ENCODE results near the gene PCGF1.

PCGF1 gene

GRCh38 chr2:74507145-74507925 lies at the start of gene PCGF1:
TSS of gene PCGF1 (minus strand) at chr2:74507695. CDS start at chr2:74507668, 27 bp downstream.
- DNase-seq, result peak; percentile 100

GRCh38 chr2:74556831-74557370 lies 49.4 kb upstream of the PCGF1 start:
- DNase-seq, result no peak

GRCh38 chr2:74556159-74556558 lies 48.7 kb upstream of the PCGF1 start:
- DNase-seq, result no peak

- DNase-seq, result no peak
These were observed 48.2 kb upstream of the PCGF1 start for GRCh38 chr2:74555610-74556103.

- DNase-seq, result peak; percentile 65
These were observed 47.5 kb upstream of the PCGF1 start for GRCh38 chr2:74554820-74555531.

GRCh38 chr2:74553892-74554819 lies 46.7 kb upstream of the PCGF1 start, which contains the start of the genes DOK1 and LOXL3:
TSS of gene DOK1 (plus strand) at chr2:74554720. CDS start at chr2:74554755, 35 bp downstream.
TSS of gene LOXL3 (minus strand) at chr2:74553942. CDS start at chr2:74552634, 1,308 bp downstream.
- DNase-seq, result peak; percentile 84

- DNase-seq, result peak; percentile 56
These were observed 45.7 kb upstream of the PCGF1 start for GRCh38 chr2:74552914-74553811.

- no peak for DNase-seq
These were observed 44.7 kb upstream of the PCGF1 start for GRCh38 chr2:74551942-74552913.

- DNase-seq, result no peak
These were observed 44.0 kb upstream of the PCGF1 start for GRCh38 chr2:74551530-74551929.

GRCh38 chr2:74550231-74550630 lies 42.7 kb upstream of the PCGF1 start:
- DNase-seq, result no peak

GRCh38 chr2:74548900-74549826 lies 41.7 kb upstream of the PCGF1 start:
- DNase-seq, result peak; percentile 78

GRCh38 chr2:74548285-74548899 lies 40.9 kb upstream of the PCGF1 start:
- peak; percentile 86 for DNase-seq

- DNase-seq, result no peak
These were observed 38.5 kb upstream of the PCGF1 start for GRCh38 chr2:74546004-74546403.

GRCh38 chr2:74544634-74545033 lies 37.1 kb upstream of the PCGF1 start:
- peak; percentile 19 for DNase-seq

- DNase-seq, result no peak
These were observed 35.5 kb upstream of the PCGF1 start for GRCh38 chr2:74542978-74543377.

GRCh38 chr2:74540291-74540690 lies 32.8 kb upstream of the PCGF1 start:
- DNase-seq, result no peak

GRCh38 chr2:74538881-74539339 lies 31.4 kb upstream of the PCGF1 start:
- no peak for DNase-seq

- DNase-seq, result no peak
These were observed 29.6 kb upstream of the PCGF1 start for GRCh38 chr2:74537140-74537539.
